T-helper 1 cell treated with Interleukin-12 subunit alpha and Interleukin-12 subunit beta and Interleukin-4 antibody, amounts not matched to agents 30 μg/mL and 1 μg/mL, for 36 hours (primary cell): ENCODE measurements around the gene RAP1GAP2.

Experiments used
- H3K27ac Mint-ChIP-seq: one replicate; pipeline ENCODE4 v1.8.0; 2021; ENCODE audit warnings: mild to moderate bottlenecking, mixed read lengths
- H3K27me3 Mint-ChIP-seq: one replicate; pipeline ENCODE4 v1.8.0; 2021; ENCODE audit warnings: low read depth, mixed read lengths
- H3K36me3 Mint-ChIP-seq: one replicate; pipeline ENCODE4 v1.8.0; 2021; ENCODE audit warnings: low read depth, mixed read lengths
- H3K4me1 Mint-ChIP-seq: one replicate; pipeline ENCODE4 v1.8.0; 2021; ENCODE audit warnings: low read depth, mixed read lengths
- H3K4me3 Mint-ChIP-seq: one replicate; pipeline ENCODE4 v1.8.0; 2021; ENCODE audit warnings: mild to moderate bottlenecking, moderate library complexity, mixed read lengths
- H3K9me3 Mint-ChIP-seq: one replicate; pipeline ENCODE4 v1.8.0; 2021; ENCODE audit warnings: mixed read lengths

Gene RAP1GAP2

GRCh38 chr17:2862197-2862596, 66.0 kb downstream of the RAP1GAP2 start:
- H3K27me3 Mint-ChIP-seq: peaks cover 4% of the 10 kb centered on the region
- H3K27ac Mint-ChIP-seq: no peak overlapping the region
- no peaks in the 10 kb centered on the region for H3K9me3 Mint-ChIP-seq
- no peak overlapping the region for H3K4me3 Mint-ChIP-seq
- no peaks in the 10 kb centered on the region for H3K4me1 Mint-ChIP-seq
- no peaks in the 10 kb centered on the region for H3K36me3 Mint-ChIP-seq

- no peaks in the 10 kb centered on the region for H3K9me3 Mint-ChIP-seq
- H3K4me3 Mint-ChIP-seq: no peak overlapping the region
- no peaks in the 10 kb centered on the region for H3K4me1 Mint-ChIP-seq
- no peak overlapping the region for H3K27ac Mint-ChIP-seq
- no peaks in the 10 kb centered on the region for H3K27me3 Mint-ChIP-seq
- H3K36me3 Mint-ChIP-seq: no peaks in the 10 kb centered on the region
Observed at GRCh38 chr17:2863204-2863603, 67.0 kb downstream of the RAP1GAP2 start.

GRCh38 chr17:2865228-2865627, 69.0 kb downstream of the RAP1GAP2 start:
- Mint-ChIP-seq H3K4me1 (no peaks in the 10 kb centered on the region), H3K27ac (no peak overlapping the region), H3K27me3 (no peaks in the 10 kb centered on the region), H3K9me3 (no peaks in the 10 kb centered on the region), H3K4me3 (no peak overlapping the region), H3K36me3 (no peaks in the 10 kb centered on the region)

GRCh38 chr17:2867441-2868424, 71.5 kb downstream of the RAP1GAP2 start:
- no peak overlapping the region for H3K4me3 Mint-ChIP-seq
- no peaks in the 10 kb centered on the region for H3K4me1 Mint-ChIP-seq
- no peaks in the 10 kb centered on the region for H3K9me3 Mint-ChIP-seq
- no peak overlapping the region for H3K27ac Mint-ChIP-seq
- no peaks in the 10 kb centered on the region for H3K36me3 Mint-ChIP-seq
- H3K27me3 Mint-ChIP-seq: no peaks in the 10 kb centered on the region

GRCh38 chr17:2869604-2870003, 73.4 kb downstream of the RAP1GAP2 start:
- Mint-ChIP-seq H3K27me3 (no peaks in the 10 kb centered on the region), H3K9me3 (no peaks in the 10 kb centered on the region), H3K4me1 (no peaks in the 10 kb centered on the region), H3K36me3 (no peaks in the 10 kb centered on the region), H3K4me3 (no peak overlapping the region), H3K27ac (no peak overlapping the region)

- no peak overlapping the region for H3K27ac Mint-ChIP-seq
- H3K4me3 Mint-ChIP-seq: no peak overlapping the region
- no peaks in the 10 kb centered on the region for H3K27me3 Mint-ChIP-seq
- no peaks in the 10 kb centered on the region for H3K36me3 Mint-ChIP-seq
- H3K4me1 Mint-ChIP-seq: no peaks in the 10 kb centered on the region
- H3K9me3 Mint-ChIP-seq: no peaks in the 10 kb centered on the region
Observed at GRCh38 chr17:2871205-2871604, 75.0 kb downstream of the RAP1GAP2 start.

GRCh38 chr17:2871720-2872119, 75.5 kb downstream of the RAP1GAP2 start:
- Mint-ChIP-seq H3K4me3 (no peak overlapping the region), H3K36me3 (no peaks in the 10 kb centered on the region), H3K4me1 (no peaks in the 10 kb centered on the region), H3K27ac (no peak overlapping the region), H3K9me3 (no peaks in the 10 kb centered on the region), H3K27me3 (no peaks in the 10 kb centered on the region)

- Mint-ChIP-seq H3K4me1 (no peaks in the 10 kb centered on the region), H3K4me3 (no peak overlapping the region), H3K9me3 (no peaks in the 10 kb centered on the region), H3K27ac (no peak overlapping the region), H3K36me3 (no peaks in the 10 kb centered on the region), H3K27me3 (no peaks in the 10 kb centered on the region)
Observed at GRCh38 chr17:2872282-2872681, 76.0 kb downstream of the RAP1GAP2 start.

GRCh38 chr17:2874189-2874686, 78.0 kb downstream of the RAP1GAP2 start:
- Mint-ChIP-seq H3K27me3 (no peaks in the 10 kb centered on the region), H3K4me3 (no peak overlapping the region), H3K9me3 (no peaks in the 10 kb centered on the region), H3K4me1 (no peaks in the 10 kb centered on the region), H3K27ac (no peak overlapping the region), H3K36me3 (no peaks in the 10 kb centered on the region)

GRCh38 chr17:2875608-2876007, 79.4 kb downstream of the RAP1GAP2 start:
- Mint-ChIP-seq H3K4me1 (no peaks in the 10 kb centered on the region), H3K27me3 (no peaks in the 10 kb centered on the region), H3K36me3 (no peaks in the 10 kb centered on the region), H3K27ac (no peak overlapping the region), H3K4me3 (no peak overlapping the region), H3K9me3 (no peaks in the 10 kb centered on the region)

- Mint-ChIP-seq H3K27ac (no peak overlapping the region), H3K9me3 (no peaks in the 10 kb centered on the region), H3K4me3 (no peak overlapping the region), H3K36me3 (no peaks in the 10 kb centered on the region), H3K4me1 (no peaks in the 10 kb centered on the region), H3K27me3 (no peaks in the 10 kb centered on the region)
Observed at GRCh38 chr17:2876467-2876866, 80.2 kb downstream of the RAP1GAP2 start.

GRCh38 chr17:2878751-2879254, 82.6 kb downstream of the RAP1GAP2 start:
- no peak overlapping the region for H3K4me3 Mint-ChIP-seq
- no peaks in the 10 kb centered on the region for H3K4me1 Mint-ChIP-seq
- H3K9me3 Mint-ChIP-seq: no peaks in the 10 kb centered on the region
- no peaks in the 10 kb centered on the region for H3K27me3 Mint-ChIP-seq
- no peaks in the 10 kb centered on the region for H3K36me3 Mint-ChIP-seq
- H3K27ac Mint-ChIP-seq: no peak overlapping the region

GRCh38 chr17:2880050-2880449, 83.8 kb downstream of the RAP1GAP2 start:
- H3K4me3 Mint-ChIP-seq: no peak overlapping the region
- no peaks in the 10 kb centered on the region for H3K4me1 Mint-ChIP-seq
- H3K27me3 Mint-ChIP-seq: no peaks in the 10 kb centered on the region
- H3K9me3 Mint-ChIP-seq: no peaks in the 10 kb centered on the region
- no peak overlapping the region for H3K27ac Mint-ChIP-seq
- no peaks in the 10 kb centered on the region for H3K36me3 Mint-ChIP-seq

- Mint-ChIP-seq H3K36me3 (no peaks in the 10 kb centered on the region), H3K27me3 (no peaks in the 10 kb centered on the region), H3K4me1 (no peaks in the 10 kb centered on the region), H3K9me3 (no peaks in the 10 kb centered on the region), H3K27ac (no peak overlapping the region), H3K4me3 (no peak overlapping the region)
Observed at GRCh38 chr17:2881295-2881694, 85.1 kb downstream of the RAP1GAP2 start.

- no peaks in the 10 kb centered on the region for H3K36me3 Mint-ChIP-seq
- no peak overlapping the region for H3K4me3 Mint-ChIP-seq
- H3K27ac Mint-ChIP-seq: no peak overlapping the region
- H3K27me3 Mint-ChIP-seq: no peaks in the 10 kb centered on the region
- H3K9me3 Mint-ChIP-seq: no peaks in the 10 kb centered on the region
- H3K4me1 Mint-ChIP-seq: no peaks in the 10 kb centered on the region
Observed at GRCh38 chr17:2883544-2884213, 87.4 kb downstream of the RAP1GAP2 start.
